Aorta (tissue), 5 donors: ENCODE results near the gene PRSS27. TPM values are rescaled to one million over a fixed set of nuclear protein-coding genes. Genes with fewer than 3 reads are reported as not detected.
A peak's percentile ranks its signal among the peaks of the same experiment; 100 is the strongest.
"Not testable (repeated sequence)": the region's sequence is repeated elsewhere in the genome, so short reads cannot be mapped to it uniquely, and the experiment has no call there.

Source experiments
- ATAC-seq: fragments of 200-7000 bp; cut with Tn5 transposase; one replicate; pipeline ENCODE4 v1.9.1; 2022; ENCODE audit warnings: moderate library complexity; ENCODE audit not compliant: low FRiP score
- DNase-seq, 2 donors: peaks; one replicate each; pipeline ENCODE4 v3.0.0-alpha.2; 2020
- H3K27ac ChIP-seq, 2 donors: one replicate each; pipeline ENCODE4 v1.5.1; 2013; ENCODE audit warnings: low read length in 2 of 2, mild to moderate bottlenecking in 2 of 2, moderate library complexity in 2 of 2, control low read depth in 1 of 2, inconsistent platforms in 1 of 2, low read depth in 1 of 2
- H3K27me3 ChIP-seq, 2 donors: one replicate each; pipeline ENCODE4 v1.6.1; 2013; ENCODE audit warnings: control low read depth in 1 of 2, low read length in 1 of 2, mild to moderate bottlenecking in 1 of 2, moderate library complexity in 1 of 2; ENCODE audit not compliant: insufficient read depth in 2 of 2, control insufficient read depth in 1 of 2
- H3K36me3 ChIP-seq, 2 donors: one replicate each; pipeline ENCODE4 v1.6.1; 2013; ENCODE audit warnings: control low read depth in 1 of 2, low read length in 1 of 2, mild to moderate bottlenecking in 1 of 2; ENCODE audit not compliant: insufficient read depth in 2 of 2, control insufficient read depth in 1 of 2
- H3K4me1 ChIP-seq, 2 donors: one replicate each; pipeline ENCODE4 v1.6.1; 2013; ENCODE audit warnings: low read length in 2 of 2, control low read depth in 1 of 2, mild to moderate bottlenecking in 1 of 2, moderate library complexity in 1 of 2; ENCODE audit not compliant: insufficient read depth in 2 of 2, control insufficient read depth in 1 of 2
- H3K4me3 ChIP-seq, 2 donors: one replicate each; pipeline ENCODE4 v1.5.1; 2013; ENCODE audit warnings: low read length in 2 of 2, control low read depth in 1 of 2, mild to moderate bottlenecking in 1 of 2
- H3K9me3 ChIP-seq: one replicate; pipeline ENCODE4 v1.6.1; 2013; ENCODE audit warnings: mild to moderate bottlenecking, low read length; ENCODE audit not compliant: control insufficient read depth
- WGBS, 2 donors: extraction: QIAGEN DNeasy Blood & Tissue Kit; methylation state at CpG; one replicate each; pipeline ENCODE4 v1.1.7; 2013; 5-methylcytosine and 5-hydroxymethylcytosine counted together
- intact Hi-C, 2 donors: fragments of 100-400 bp; cut with DNase I; formaldehyde crosslinking; loops; one replicate each; pipeline versions ENCODE4 v1.14.2 to v1.15.0; 2022
- polyA plus RNA-seq, 2 donors: library from polyadenylated mRNA; stranded (reverse); fragments of 200-250 nt; gene quantifications; one replicate each; pipeline ENCODE4 v1.2.3, GENCODE V29; 2013
- total RNA-seq, 2 donors: library from RNA; stranded (reverse); fragmentation: NEBNext Ultra II Directional; extraction: Animal tissue kit (Norgen Biotek cat#: 25700); gene quantifications; one replicate each; pipeline ENCODE4 v1.2.1, GENCODE V29; 2021
- donor health status: healthy with polysubstance abuse.
- donor health status: Bipolar disorder and iron deficiency.
- donor health status: DM: no; HTN: no; CAD: no.
- donor health status: DM: no; HTN: no; CAD: no.
- donor health status: DM: yes; HTN: yes; CAD: no.

PRSS27 gene
- total and polyA plus RNA-seq, 4 donors, result 1.3 to 2.2 (median 1.5) TPM

GRCh38 chr16:2671193-2671592 lies 48.8 kb downstream of the PRSS27 start:
- WGBS, 2 donors, result 67 to 75% methylated on average over 10 of the region's 10 CpGs
- not testable (repeated sequence) for H3K4me1 ChIP-seq, DNase-seq, H3K9me3 ChIP-seq, H3K27ac ChIP-seq, H3K4me3 ChIP-seq, H3K27me3 ChIP-seq, ATAC-seq, H3K36me3 ChIP-seq
- intact Hi-C loops, result loop anchor here in 1 of 2 donors (10.0 kb wide), 2 partner anchors 66 to 136 kb away; partner anchors contain the start of genes CEMP1 and PDPK1

GRCh38 chr16:2670017-2670416 lies 50.0 kb downstream of the PRSS27 start:
- DNase-seq, result peak; percentile 85 to 90
- H3K36me3 ChIP-seq, ATAC-seq, H3K27me3 ChIP-seq, H3K9me3 ChIP-seq, H3K4me1 ChIP-seq, H3K27ac ChIP-seq, H3K4me3 ChIP-seq: not testable (repeated sequence)
- 6 to 8% methylated on average over 15 of the region's 15 CpGs for WGBS, 2 donors
- intact Hi-C loops, result loop anchor here in 1 of 2 donors (10.0 kb wide), 2 partner anchors 65 to 135 kb away; partner anchors contain the start of genes CEMP1 and PDPK1

- H3K4me3 ChIP-seq, intact Hi-C loops, ATAC-seq, DNase-seq, H3K9me3 ChIP-seq, H3K36me3 ChIP-seq, H3K4me1 ChIP-seq, H3K27ac ChIP-seq, H3K27me3 ChIP-seq: not testable (repeated sequence)
- 77 to 90% methylated on average over 9 to 10 of the region's 10 CpGs for WGBS, 2 donors
Observed at GRCh38 chr16:2669587-2669986, 50.4 kb downstream of the PRSS27 start.

DNA sequence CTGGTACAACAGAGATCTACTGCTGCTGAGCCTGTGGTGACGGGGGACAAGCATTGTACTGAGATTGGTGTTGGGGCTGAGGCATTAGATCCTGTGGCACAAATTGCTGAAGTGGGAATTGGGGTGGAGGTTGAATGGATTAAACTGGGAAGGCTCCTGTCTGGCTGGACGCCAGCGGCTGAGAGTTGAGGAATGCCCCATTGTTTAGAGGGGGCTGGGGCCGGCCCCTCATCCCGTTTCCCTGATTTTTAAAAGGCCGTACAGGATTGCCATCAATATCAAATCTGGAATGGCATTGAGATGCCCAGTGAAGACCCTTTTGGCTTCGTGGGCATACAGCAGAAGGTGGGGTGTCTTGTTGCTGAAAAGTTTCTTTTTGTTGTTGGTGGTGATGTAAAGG lies 53.4 kb downstream of the PRSS27 start:
- H3K4me3 ChIP-seq, H3K9me3 ChIP-seq, ATAC-seq, H3K27ac ChIP-seq, H3K27me3 ChIP-seq, intact Hi-C loops, H3K36me3 ChIP-seq, H3K4me1 ChIP-seq: not testable (repeated sequence)
- 77 to 78% methylated on average over 7 of the region's 7 CpGs for WGBS, 2 donors
- DNase-seq, result peak in 1 of 2 donors; percentile 58

DNA sequence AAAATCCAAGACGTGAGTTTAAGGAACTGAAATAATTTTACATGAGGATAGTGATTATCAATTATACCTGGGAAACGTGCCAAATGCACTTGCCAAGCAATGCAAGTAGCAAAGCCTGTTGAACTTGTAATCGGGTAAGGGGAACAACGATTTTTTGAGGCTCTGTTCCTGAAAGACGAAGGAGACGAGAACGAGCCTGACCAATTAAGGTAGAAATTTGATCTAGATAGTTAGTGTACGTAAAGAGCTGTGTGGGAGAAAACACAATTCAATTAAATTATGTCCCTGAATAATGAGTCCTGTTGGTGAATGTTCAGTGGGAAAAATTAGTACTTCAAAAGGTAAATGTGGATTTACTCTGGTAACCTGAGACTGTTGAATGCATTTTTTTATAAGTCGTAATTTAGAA lies 55.4 kb downstream of the PRSS27 start:
- intact Hi-C loops, result no loop called here
- Histone ChIP-seq H3K27ac (no peak overlapping the region), H3K4me1 (no peaks in the 10 kb centered on the region), H3K36me3 (no peaks in the 10 kb centered on the region), H3K4me3 (no peak overlapping the region), H3K9me3 (no peaks in the 10 kb centered on the region), H3K27me3 (no peaks in the 10 kb centered on the region)
- WGBS, 2 donors, result 72 to 75% methylated on average over 9 of the region's 9 CpGs
- DNase-seq, result no peak
- no peak for ATAC-seq

- WGBS, 2 donors, result 66% methylated on average over 23 of the region's 23 CpGs
- ATAC-seq, result no peak
- Histone ChIP-seq H3K36me3 (no peaks in the 10 kb centered on the region), H3K4me1 (no peaks in the 10 kb centered on the region), H3K4me3 (no peak overlapping the region), H3K27ac (no peak overlapping the region), H3K9me3 (no peaks in the 10 kb centered on the region), H3K27me3 (no peaks in the 10 kb centered on the region)
- intact Hi-C loops, result no loop called here
- DNase-seq, result no peak
Observed at GRCh38 chr16:2663553-2664546, 56.2 kb downstream of the PRSS27 start.

Other genes starting within 250 kb of the PRSS27 start
- gene NTN3, start 248.9 kb downstream of the PRSS27 start, total RNA-seq, result under 1 TPM in 1 of 2 donors, not detected in 1; 0.42 TPM
- gene NTN3, start 248.9 kb downstream of the PRSS27 start, polyA plus RNA-seq, result not detected
- gene TBC1D24, start 245.1 kb downstream of the PRSS27 start, total RNA-seq, result 10 to 100 TPM in 1 of 2 donors, 1 to 10 TPM in 1; 6.9 to 15.6 TPM
- 1 to 10 TPM in 1 of 2 donors, under 1 TPM in 1; 0.38 to 3.0 TPM for gene TBC1D24, start 245.1 kb downstream of the PRSS27 start, polyA plus RNA-seq
- 100 to 1,000 TPM; 116 to 119 TPM for gene ATP6V0C, start 206.3 kb downstream of the PRSS27 start, total RNA-seq
- gene ATP6V0C, start 206.3 kb downstream of the PRSS27 start, polyA plus RNA-seq, result 100 to 1,000 TPM in 1 of 2 donors, 10 to 100 TPM in 1; 67.9 to 108 TPM
- 10 to 100 TPM; 22.0 to 44.6 TPM for gene AMDHD2, start 199.9 kb downstream of the PRSS27 start, total RNA-seq
- 10 to 100 TPM; 19.5 to 48.6 TPM for gene AMDHD2, start 199.9 kb downstream of the PRSS27 start, polyA plus RNA-seq
- gene CEMP1, start 188.8 kb downstream of the PRSS27 start, total RNA-seq, result not detected
- gene CEMP1, start 188.8 kb downstream of the PRSS27 start, polyA plus RNA-seq, result 1 to 10 TPM in 1 of 2 donors, under 1 TPM in 1; 0.38 to 1.2 TPM
- 10 to 100 TPM; 43.0 to 46.4 TPM for gene PDPK1, start 182.2 kb downstream of the PRSS27 start, total RNA-seq
- 10 to 100 TPM; 12.7 to 17.9 TPM for gene PDPK1, start 182.2 kb downstream of the PRSS27 start, polyA plus RNA-seq
- gene KCTD5, start 37.7 kb downstream of the PRSS27 start, total RNA-seq, result 10 to 100 TPM; 14.3 to 15.5 TPM
- gene KCTD5, start 37.7 kb downstream of the PRSS27 start, polyA plus RNA-seq, result 10 to 100 TPM in 1 of 2 donors, 1 to 10 TPM in 1; 9.7 to 13.0 TPM
- 100 to 1,000 TPM; 552 to 716 TPM for gene SRRM2, start 32.4 kb upstream of the PRSS27 start, total RNA-seq
- 100 to 1,000 TPM; 194 to 946 TPM for gene SRRM2, start 32.4 kb upstream of the PRSS27 start, polyA plus RNA-seq
- gene ELOB, start 57.1 kb upstream of the PRSS27 start, total RNA-seq, result 100 to 1,000 TPM; 146 to 174 TPM
- 100 to 1,000 TPM; 368 to 843 TPM for gene ELOB, start 57.1 kb upstream of the PRSS27 start, polyA plus RNA-seq
- gene PRSS33, start 67.3 kb upstream of the PRSS27 start, total RNA-seq, result not detected
- under 1 TPM in 1 of 2 donors, not detected in 1; 0.08 TPM for gene PRSS33, start 67.3 kb upstream of the PRSS27 start, polyA plus RNA-seq
- gene PRSS41, start 78.2 kb upstream of the PRSS27 start, total RNA-seq, result not detected
- not detected for gene PRSS41, start 78.2 kb upstream of the PRSS27 start, polyA plus RNA-seq
- not detected for gene PRSS21, start 97.0 kb upstream of the PRSS27 start, total RNA-seq
- not detected for gene PRSS21, start 97.0 kb upstream of the PRSS27 start, polyA plus RNA-seq
- gene ZG16B, start 110.1 kb upstream of the PRSS27 start, total RNA-seq, result under 1 TPM in 1 of 2 donors, not detected in 1; 0.48 TPM
- 1 to 10 TPM in 1 of 2 donors, not detected in 1; 4.8 TPM for gene ZG16B, start 110.1 kb upstream of the PRSS27 start, polyA plus RNA-seq
- gene PRSS22, start 137.9 kb upstream of the PRSS27 start, total RNA-seq, result not detected
- gene PRSS22, start 137.9 kb upstream of the PRSS27 start, polyA plus RNA-seq, result 1 to 10 TPM in 1 of 2 donors, under 1 TPM in 1; 0.31 to 1.5 TPM
- 10 to 100 TPM; 11.5 to 14.6 TPM for gene FLYWCH2, start 163.0 kb upstream of the PRSS27 start, total RNA-seq
- gene FLYWCH2, start 163.0 kb upstream of the PRSS27 start, polyA plus RNA-seq, result 10 to 100 TPM; 18.8 to 32.6 TPM
- gene FLYWCH1, start 191.7 kb upstream of the PRSS27 start, total RNA-seq, result 10 to 100 TPM; 40.6 to 72.4 TPM
- 100 to 1,000 TPM in 1 of 2 donors, 10 to 100 TPM in 1; 24.2 to 103 TPM for gene FLYWCH1, start 191.7 kb upstream of the PRSS27 start, polyA plus RNA-seq
- gene KREMEN2, start 244.1 kb upstream of the PRSS27 start, total RNA-seq, result not detected
- gene KREMEN2, start 244.1 kb upstream of the PRSS27 start, polyA plus RNA-seq, result not detected
- gene PAQR4, start 249.1 kb upstream of the PRSS27 start, total RNA-seq, result 1 to 10 TPM; 4.0 to 5.7 TPM
- gene PAQR4, start 249.1 kb upstream of the PRSS27 start, polyA plus RNA-seq, result 1 to 10 TPM; 1.5 to 2.6 TPM